ENCODE measurements around the gene PLA2G6. TPM values are rescaled to one million over a fixed set of nuclear protein-coding genes. Genes with fewer than 3 reads are reported as not detected.
"Not testable (repeated sequence)": the region's sequence is repeated elsewhere in the genome, so short reads cannot be mapped to it uniquely, and the experiment has no call there.

Gene PLA2G6
- total and polyA plus RNA-seq, 2 of the 8 experiments (the other 6 are each of a cell fraction or from before 2014, with no cell fraction given): 13.2 to 21.0 TPM

- H3K27ac ChIP-seq (ENCODE audit: low read depth, low read length); H3K14ac ChIP-seq (ENCODE audit: insufficient read length); H4K20me1 ChIP-seq (replicated peaks in 1 of 2; ENCODE audit: control insufficient read depth in 1 of 2, insufficient read depth in 2 of 2, low read length in 2 of 2); H2BK20ac ChIP-seq (ENCODE audit: low read length); H4K91ac ChIP-seq (replicated peaks; ENCODE audit: insufficient read length, low read length); H2BK120ac ChIP-seq (replicated peaks; ENCODE audit: low read depth, low read length); H3K4me3 ChIP-seq (ENCODE audit: extremely low read depth in 1 of 4, insufficient read depth in 2 of 4, low read depth in 3 of 4, low read length in 4 of 4); H3K9me3 ChIP-seq (ENCODE audit: insufficient read depth in 2 of 2, low read depth in 1 of 2, low read length in 1 of 2); H2BK15ac ChIP-seq (ENCODE audit: low read length); FAIRE-seq; H3K4ac ChIP-seq (replicated peaks; ENCODE audit: insufficient read length, low read depth, low read length); H2AK5ac ChIP-seq (ENCODE audit: low read depth, low read length); H3K4me2 ChIP-seq (ENCODE audit: insufficient read depth in 1 of 2, low read depth in 2 of 2, low read length in 2 of 2); H3K18ac ChIP-seq (ENCODE audit: extremely low read depth, low read length); H2BK12ac ChIP-seq (ENCODE audit: low read depth, low read length); H2BK5ac ChIP-seq (ENCODE audit: low read depth, low read length); H4K5ac ChIP-seq (ENCODE audit: insufficient read length, low read depth, low read length); H3K79me2 ChIP-seq (ENCODE audit: control insufficient read depth in 1 of 2, insufficient read depth in 2 of 2, low read length in 2 of 2); H3K36me3 ChIP-seq (ENCODE audit: control insufficient read depth in 2 of 4, insufficient read depth in 4 of 4, low read length in 3 of 4); H3K23me2 ChIP-seq (ENCODE audit: low read depth, low read length); DNase-seq (ENCODE audit: low read depth in 1 of 2, low spot score in 2 of 2); H3K23ac ChIP-seq (ENCODE audit: insufficient read length); H3K9ac ChIP-seq (replicated peaks in 1 of 4; ENCODE audit: extremely low read depth in 1 of 4, low read depth in 3 of 4, low read length in 3 of 4); H3K56ac ChIP-seq (replicated peaks; ENCODE audit: insufficient read length, low read depth, low read length); H3K79me1 ChIP-seq (ENCODE audit: low read depth, low read length); H2AFZ ChIP-seq (ENCODE audit: low read length); H4K8ac ChIP-seq (ENCODE audit: extremely low read depth, insufficient read depth, low read length): not testable (repeated sequence)
- Histone ChIP-seq H3K4me1 (replicated peaks in 1 of 4; ENCODE audit: control insufficient read depth in 3 of 4, insufficient read depth in 4 of 4, low read length in 3 of 4) (peaks cover 0 to 23% (median 16%) of the 10 kb centered on the region in 4 experiments; a peak in 6 of 7 replicates), H3K27me3 (replicated peaks in 1 of 4; ENCODE audit: control insufficient read depth in 3 of 4, extremely low read depth in 1 of 4, insufficient read depth in 3 of 4, low read length in 3 of 4) (peaks cover 7 to 37% (median 33%) of the 10 kb centered on the region in 4 experiments)
- ChIA-PET POLR2A (ENCODE audit: partially characterized antibody) (interaction anchor here (0.6 to 1.5 kb wide), 2 partner anchors 12 to 13 kb away, joined by 3 read pairs; no protein-coding TSS in a partner anchor), CTCF (ENCODE audit: partially characterized antibody) (interaction anchor here (0.5 to 1.6 kb wide), 8 partner anchors 9 to 146 kb away, joined by 3 to 6 read pairs (median 3); no protein-coding TSS in a partner anchor)
- 91% methylated on average over 2 of the region's 2 CpGs; no CpG with 5 or more reads in 1 of the 2 experiments for WGBS, 2 experiments (ENCODE audit: extremely low coverage in 1 of 2, insufficient coverage in 1 of 2, insufficient read length in 1 of 2, insufficient replicate concordance in 2 of 2, low coverage in 1 of 2, low lambda C conversion rate in 2 of 2, missing lambda C conversion rate in 1 of 2)
These were observed 102.4 kb downstream of the PLA2G6 start for GRCh38 chr22:38079208-38079607.
